IPS DF 4.7 (cell line): ENCODE measurements around the gene TVP23B.
A peak's percentile ranks its signal among the peaks of the same experiment; 100 is the strongest.
"Not testable (repeated sequence)": the region's sequence is repeated elsewhere in the genome, so short reads cannot be mapped to it uniquely, and the experiment has no call there.

Experiments
- DNase-seq: peaks from one replicate; pipeline ENCODE4 v3.0.0-alpha.2; 2013; ENCODE audit warnings: low spot score; ENCODE audit errors: extremely low read depth

The TVP23B gene

DNA sequence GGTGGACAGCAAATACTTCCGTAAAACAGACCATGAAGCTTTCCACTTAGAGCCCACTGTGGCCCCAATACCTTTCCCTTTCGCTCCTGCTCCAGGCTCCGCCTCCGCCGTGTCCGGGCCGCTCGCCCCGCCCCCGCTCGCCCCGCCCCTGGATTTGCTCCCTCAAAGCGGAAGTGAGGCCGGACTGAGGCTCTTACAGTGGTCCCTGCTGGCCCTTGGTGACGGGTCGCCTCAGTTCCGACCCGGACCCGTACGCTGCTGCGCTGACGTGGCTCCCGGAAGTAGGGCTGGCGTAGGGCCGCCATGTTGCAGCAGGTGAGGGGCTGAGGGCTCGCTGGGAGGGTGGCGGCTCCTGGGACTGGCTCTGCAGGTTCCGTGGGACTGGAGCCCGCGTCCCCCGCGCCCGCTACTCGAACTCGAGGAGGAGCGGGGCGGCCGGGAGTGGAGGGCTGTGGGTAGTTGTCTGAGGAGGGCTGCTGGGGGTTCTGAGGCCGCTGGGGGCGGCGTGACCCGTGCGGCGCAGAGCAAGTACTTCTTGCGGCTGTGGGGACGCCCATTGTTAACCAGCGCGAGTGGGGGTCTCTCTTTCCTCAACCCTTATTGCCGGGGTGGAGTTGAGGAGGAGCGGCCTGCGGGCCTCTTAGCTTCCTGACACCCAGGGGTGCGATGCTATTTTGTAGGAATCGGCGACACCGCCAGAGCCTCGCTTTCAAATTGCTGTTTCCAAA lies at the start of gene TVP23B:
TVP23B (plus strand) TSS at position 193 of the 728 bp plus-strand sequence; CDS start at position 304, 111 bp downstream.
- peak; percentile 51 for DNase-seq

DNA sequence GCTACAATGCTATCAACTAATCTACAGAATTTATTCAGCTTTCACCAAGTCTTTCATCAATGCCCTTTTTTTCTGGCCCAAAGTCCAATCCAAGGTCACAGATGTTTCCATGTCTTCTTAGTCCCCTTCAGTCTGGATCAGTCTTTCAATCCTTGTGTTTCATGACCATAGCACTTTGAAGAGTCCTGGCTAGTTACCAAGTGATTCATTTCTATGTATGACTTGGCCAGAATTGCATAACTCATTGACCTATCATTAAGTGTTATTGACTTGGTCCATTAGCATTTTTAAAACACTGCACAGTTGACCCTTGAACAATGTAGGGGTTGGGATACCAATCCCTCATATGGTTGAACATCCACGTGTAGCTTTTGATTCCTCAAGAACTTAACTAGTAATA lies 48.5 kb upstream of the TVP23B start:
- not testable (repeated sequence) for DNase-seq

DNA sequence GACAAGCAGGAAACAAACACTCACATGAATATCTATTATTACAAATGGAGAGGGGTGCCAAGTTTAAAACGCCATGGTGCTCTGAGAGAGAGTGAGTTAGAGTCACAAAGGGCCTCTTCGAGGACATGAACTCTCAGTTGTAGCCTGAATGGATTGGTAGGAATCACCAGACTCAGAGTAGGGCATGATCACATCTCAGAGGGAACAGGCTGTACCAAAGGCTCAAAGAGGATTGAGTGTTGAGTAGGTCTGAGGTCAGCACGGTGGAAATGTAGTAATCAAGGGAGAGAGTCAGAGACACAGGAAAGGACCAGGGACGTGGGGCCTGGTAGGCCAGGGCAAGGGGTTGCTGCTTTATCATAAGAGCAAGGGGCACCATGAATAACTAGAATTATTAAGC lies 47.6 kb upstream of the TVP23B start:
- DNase-seq = not testable (repeated sequence)

DNA sequence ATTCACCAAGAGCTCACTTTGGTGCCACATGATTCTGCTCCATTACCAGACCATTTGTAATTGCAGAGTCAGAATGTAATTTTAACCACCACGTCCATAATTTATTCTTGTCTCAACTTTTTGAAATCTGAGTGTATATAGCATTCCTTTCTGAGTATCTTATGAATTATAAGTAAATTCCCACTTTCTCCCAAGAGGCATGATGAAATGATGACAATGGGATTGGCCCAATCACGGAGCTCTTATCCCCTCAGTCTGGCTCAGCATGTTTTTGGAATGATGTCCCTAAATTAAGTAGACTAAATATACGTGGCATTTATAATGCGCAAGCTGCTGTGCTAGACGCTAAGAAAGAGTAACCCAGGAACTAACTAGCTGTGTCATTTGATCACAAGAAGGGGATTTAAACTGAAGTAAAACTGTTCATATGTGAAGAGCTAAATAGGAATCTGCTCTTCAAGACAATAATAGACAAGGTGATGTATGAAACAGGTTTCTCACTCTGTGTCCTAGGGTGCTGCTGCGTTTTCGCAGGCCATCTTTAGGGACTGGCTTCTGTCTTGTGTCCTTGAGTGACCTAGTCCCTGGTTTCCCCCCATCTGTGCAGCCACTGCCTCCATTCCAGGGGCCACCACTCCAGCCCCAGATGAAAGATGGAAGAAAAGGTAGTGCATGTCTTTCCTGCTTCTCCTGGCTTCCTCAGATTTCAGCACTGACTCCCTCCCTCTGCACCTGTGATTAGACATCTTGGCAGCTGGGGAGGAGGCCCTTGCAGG lies 41.2 kb upstream of the TVP23B start:
- not testable (repeated sequence) for DNase-seq

DNA sequence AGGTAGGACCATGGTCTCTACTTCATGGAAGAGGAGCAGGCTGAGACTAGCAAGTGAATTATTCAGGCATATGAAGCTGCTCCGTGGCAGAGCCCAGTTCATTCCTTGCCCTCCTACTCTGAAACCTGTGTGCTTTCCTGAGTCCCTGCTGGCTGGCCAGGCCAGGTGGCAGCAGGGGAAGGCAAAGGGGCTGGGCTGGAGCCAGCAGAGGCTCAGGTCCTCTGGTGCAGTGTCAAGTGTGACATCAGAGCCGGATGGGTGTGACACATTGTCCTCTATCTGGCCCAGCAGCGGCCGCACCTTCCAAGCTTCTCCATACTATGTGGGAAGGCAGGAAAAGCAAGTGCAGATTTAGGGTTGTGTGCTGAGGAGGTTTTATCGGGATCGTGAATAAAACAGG lies 39.8 kb upstream of the TVP23B start:
- not testable (repeated sequence) for DNase-seq

DNA sequence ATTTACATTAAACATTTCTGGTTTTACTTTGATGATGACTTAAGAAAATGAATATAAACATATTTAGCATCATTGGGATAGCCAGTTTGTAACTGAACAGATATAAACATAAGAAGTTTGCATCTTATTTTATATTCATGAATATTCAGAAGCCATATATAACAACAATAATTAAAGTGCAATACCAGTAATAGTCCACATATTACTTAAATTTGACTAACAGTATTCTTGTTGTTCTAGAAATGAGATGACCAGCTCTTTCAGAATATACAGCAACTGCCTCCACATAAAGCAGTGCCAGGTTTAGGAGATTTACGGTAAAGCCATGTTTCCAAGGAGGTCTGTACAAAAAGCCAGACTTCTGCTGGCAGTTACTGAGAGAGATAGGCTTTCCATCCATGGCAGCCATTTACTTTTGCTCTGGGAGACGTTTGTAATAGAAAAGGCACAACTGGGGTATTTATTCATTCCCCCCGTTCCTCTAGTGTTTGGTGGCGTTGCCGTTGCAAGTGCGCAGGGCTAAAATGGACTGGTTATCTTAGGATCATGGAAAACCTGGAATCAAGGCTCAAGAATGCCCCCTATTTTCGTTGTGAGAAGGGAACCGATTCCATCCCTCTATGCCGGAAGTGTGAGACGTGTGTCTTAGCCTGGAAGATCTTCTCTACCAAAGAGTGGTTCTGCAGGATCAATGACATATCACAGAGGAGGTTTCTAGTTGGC lies 37.1 kb upstream of the TVP23B start, which contains the start of gene FBXW10:
FBXW10 (plus strand) TSS at position 356 of the 723 bp plus-strand sequence; CDS start at position 547, 191 bp downstream.
- DNase-seq = not testable (repeated sequence)

DNA sequence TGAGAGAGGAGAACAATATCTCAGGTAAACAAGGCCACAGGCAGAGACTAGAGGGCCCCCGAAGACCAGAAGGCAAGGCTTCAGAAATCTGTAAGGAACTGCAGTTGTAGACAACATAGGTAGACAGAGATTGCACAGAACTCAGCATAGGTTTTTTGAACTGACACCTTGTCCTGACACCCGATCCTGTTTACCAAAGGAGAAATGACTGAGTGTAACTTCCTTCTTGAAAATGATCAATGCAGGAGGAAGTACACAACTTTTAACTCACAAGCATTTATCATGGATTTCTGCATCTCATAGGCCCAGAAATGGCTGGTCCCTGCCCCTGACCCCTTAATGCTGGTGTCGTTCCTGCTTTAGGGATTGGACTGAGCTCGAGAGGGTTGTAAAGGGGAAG lies 36.3 kb upstream of the TVP23B start:
- not testable (repeated sequence) for DNase-seq

DNA sequence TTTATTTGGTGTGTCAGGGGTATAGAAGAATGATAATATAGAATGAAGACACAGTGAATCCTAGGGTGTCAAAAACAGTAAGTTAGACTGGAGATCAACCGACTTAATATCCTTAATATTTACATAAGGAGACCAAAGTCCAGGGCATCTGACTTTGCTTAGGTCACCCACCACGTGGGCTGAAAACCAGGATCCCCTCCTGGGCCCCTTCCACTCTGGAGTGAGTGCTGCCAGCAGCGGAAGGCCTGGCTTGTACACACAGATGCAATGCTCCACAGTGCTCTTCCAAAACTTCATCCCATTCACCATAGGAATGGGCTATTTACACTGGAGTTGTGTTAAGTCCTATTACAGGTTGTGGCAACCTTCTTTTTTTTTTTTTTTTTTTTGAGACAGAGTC lies 34.4 kb upstream of the TVP23B start:
- DNase-seq = not testable (repeated sequence)

DNA sequence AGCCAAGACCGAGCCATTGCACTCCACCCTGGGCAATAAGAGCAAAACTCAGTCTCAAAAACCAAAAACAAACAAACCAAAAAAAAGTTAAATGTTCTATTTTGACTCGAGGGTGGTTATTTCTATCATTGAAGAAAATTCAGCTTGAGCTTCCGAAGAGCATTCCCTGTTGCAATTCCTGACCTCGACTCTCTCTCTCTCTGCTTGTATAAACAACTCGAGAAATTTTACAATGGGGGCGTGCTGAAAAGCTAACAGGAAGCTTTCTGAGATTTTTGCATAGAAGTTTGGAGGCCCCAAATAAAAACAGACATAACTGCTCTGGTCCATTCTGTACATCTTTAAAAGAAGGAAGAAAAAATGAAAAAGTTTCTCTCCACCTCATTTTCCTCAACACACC lies 33.5 kb upstream of the TVP23B start:
- not testable (repeated sequence) for DNase-seq

DNA sequence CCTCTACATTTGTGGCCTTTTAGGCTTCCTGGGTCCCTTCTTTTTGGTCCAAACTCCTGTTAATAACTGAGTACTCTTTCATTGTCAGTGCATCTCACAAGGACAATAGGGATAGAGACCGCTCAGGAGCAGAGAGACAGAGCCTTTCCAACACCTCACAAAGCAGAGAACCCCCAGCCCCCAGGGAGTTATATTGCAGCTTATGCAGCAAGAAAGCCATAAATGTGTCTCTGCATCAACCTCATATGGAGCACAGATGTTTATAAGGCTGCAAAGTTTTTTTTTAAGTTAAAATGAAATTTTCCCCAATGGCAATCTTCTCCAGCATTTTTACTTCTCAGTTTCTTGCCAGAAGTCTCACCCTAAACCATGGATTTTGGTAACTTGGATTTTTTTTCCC lies 30.7 kb upstream of the TVP23B start:
- DNase-seq = not testable (repeated sequence)

DNA sequence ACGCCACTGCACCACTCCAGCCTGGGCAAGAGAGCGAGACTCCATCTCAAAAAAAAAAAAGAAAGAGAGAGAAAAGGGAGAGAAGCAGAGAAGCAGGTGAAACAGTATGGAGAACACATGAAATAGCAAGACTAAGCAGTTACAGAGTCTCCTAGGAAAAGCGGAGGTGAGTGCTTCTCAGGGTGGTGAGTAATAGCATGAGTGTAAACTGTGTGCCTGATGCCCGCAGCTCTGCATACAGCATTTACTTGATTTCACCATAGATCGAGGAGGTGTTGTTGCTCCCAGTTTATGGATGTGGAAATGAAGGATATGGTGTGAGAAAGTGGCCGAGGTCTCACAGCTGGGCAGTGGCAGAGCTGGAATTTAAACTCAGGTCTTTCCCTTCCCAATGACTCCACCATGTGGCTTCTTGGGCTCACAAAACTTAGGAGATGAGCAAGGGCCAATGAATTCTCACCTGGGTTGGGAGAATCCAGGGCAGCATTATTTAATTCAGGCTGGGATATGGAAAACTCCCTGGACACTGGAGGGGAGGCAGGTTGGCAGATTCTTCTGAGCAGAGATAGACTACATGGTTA lies 27.1 kb upstream of the TVP23B start:
- not testable (repeated sequence) for DNase-seq

DNA sequence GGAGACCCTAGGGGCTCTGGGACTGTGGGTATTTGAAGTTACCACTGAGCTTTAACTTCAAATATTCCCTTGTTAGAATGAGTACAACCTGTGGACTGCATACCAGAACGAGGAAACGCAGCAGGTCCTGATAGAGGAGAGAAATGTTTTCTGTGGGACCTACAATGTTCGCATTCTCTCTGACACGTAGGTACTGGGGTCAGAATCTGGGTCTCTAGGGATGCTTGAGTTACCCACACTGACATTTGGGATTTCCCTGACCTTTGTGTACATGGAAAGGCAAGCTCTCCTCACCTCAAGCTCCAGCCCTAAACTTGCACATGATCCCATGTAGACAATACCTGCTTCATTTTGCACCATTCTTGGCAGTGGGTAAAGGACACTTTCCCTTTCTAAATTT lies 25.0 kb upstream of the TVP23B start:
- not testable (repeated sequence) for DNase-seq

DNA sequence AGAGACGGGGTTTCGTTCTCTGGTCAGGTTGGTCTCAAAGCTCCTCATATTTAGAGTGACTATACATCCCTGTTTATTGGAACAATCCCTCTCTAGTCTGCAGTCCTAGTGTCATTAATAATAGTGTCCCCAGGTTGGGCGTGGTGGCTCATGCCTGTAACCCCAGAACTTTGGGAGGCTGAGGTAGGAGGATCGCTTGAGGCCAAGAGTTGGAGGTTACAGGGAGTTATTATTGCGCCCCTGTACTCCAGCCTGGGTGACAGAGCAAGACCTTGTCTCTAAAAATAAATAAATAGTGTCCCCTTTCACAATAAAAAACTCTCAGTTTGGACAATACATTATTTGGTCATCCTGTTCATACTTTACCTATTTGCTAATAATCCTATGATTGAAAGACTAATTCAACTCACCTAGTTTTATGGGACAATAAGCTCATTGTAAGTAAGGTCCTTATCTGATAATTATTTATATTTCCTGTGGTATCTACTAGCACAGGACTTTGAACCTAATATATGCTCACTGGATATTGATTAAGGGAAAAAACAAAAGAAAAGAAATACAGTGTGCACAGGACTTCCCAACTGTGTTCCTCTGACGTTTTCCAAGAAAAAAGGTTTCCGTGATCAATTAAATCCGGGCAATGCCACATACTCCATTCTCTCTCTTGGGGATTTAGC lies 23.5 kb upstream of the TVP23B start:
- DNase-seq = not testable (repeated sequence)

DNA sequence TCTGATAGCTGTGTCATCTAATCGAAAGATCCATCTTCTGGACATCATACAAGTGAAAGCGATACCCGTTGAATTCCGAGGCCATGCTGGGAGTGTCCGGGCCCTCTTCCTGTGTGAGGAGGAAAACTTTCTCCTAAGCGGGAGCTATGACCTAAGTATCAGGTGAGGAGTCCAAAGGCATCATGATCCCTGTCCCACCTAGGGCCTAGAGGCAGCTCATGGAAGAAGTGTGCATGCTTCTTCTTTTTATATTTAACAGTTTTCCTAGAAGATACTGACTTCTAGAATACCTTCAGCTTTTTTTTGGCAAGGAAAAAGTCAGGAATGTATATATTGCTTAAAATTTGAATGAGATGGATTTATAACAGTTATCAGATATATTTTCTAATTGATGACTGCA lies 22.6 kb upstream of the TVP23B start:
- not testable (repeated sequence) for DNase-seq

DNA sequence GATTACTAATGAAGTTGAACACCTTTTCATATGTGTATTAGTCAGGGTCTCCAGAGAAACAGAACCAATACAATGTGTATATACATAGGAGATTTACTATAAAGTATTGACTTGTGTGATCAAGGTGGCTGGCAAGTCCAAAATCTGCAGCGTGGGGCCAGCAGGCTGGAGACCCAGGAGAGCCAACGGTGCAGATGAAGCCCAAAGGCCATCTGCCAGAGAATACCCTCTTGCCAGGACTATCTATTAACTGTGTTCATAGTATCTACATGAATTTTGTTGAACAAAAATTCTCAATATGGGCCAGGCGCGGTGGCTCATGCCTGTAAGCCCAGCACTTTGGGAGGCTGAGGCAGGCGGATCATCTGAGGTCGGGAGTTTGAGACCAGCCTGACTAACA lies 20.8 kb upstream of the TVP23B start:
- DNase-seq = not testable (repeated sequence)

DNA sequence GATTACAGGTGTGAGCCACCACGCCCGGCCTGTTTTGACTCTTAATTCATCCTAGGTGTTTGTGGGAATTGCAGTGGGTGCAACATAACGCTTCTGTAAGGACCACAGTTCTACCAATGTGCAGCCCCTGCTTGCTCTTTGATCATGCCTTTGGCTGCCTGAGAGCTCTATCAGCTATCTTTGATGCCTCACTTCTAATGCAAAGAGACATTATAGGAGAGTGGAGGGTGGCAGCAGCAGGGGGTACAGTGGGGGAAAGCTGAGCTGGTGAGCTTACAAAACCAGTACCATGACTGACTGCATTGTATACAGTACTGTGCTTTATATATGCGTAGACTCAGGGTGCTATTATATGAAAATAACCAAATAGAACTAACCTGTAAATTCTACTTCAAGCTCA lies 10.4 kb upstream of the TVP23B start:
- not testable (repeated sequence) for DNase-seq

DNA sequence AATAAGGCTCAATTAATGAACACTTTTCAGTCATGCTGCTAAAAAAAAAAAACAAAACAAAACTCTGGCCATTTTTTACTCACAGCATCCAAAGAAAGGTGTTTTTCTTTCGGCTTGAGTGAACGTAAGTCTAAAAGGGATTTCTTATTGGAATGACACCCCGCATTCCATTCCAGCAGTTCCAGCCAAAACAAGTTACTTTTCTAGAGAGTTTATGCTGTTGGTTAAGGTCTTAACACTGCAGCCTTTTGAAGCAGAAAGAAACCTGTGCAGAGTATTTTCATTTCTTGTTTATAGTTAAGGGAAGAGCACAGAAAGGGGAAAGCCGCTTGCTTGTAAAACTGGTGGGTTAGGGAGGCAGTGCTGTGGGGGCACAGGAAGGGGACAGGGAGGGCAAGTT lies 9.9 kb upstream of the TVP23B start:
- not testable (repeated sequence) for DNase-seq

DNA sequence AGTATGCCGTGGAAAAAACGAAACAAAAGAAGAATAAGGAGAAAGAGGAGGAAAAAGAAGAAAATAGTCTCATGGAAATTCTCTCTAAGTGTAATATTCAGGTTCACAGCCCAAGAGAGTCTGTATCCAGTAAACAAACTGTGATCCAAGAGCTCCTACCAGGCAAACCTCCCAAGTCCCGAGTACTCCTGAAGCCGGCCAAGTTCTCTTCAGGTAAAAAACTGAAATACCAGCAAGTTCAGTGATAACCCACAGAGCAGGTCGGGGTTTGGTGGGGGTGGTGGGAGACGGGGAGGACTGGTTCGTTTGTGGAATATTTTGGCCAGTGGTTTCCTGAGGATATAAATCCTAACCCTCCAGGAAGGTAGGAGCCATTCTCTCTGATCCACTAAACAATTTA lies 8.5 kb upstream of the TVP23B start:
- no peak for DNase-seq

DNA sequence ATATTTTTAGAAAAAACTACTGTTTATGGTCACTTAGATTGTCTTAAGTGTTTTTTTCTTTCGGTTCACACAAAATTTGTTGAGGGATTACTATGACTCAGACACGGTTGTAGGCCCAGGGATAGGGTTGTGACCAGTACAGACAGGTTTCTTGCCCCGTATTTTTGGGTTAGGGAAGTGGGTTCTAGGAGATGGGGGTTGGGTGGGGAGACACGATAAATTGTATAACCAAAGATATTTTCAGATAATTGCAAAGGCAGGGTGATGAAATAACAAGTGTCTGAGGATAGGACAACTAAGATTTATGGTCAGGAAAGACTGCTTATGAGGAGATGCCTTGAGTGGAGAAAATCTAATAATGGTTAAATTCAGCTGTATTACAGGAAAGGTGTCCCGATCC lies 822 bp downstream of the TVP23B start:
- not testable (repeated sequence) for DNase-seq

DNA sequence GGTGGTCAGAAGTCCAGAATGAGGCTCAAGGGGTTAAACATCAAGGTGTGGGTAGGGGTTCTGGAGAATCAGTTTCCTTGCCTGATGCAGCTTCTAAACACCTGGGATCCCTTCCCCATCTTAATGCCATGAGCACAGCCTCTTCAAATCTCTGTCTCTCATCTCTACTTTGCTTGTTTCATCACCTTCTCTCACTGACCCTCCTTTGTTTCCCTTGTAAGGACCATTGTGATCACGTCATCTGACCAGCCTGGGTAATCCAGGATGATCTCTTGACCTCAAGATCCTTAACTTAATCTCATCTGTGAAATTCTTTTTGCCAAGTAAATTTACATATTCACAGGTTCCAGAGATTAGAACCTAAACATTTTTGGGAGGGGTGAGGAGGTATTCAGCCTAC lies 5.0 kb downstream of the TVP23B start:
- DNase-seq = not testable (repeated sequence)

DNA sequence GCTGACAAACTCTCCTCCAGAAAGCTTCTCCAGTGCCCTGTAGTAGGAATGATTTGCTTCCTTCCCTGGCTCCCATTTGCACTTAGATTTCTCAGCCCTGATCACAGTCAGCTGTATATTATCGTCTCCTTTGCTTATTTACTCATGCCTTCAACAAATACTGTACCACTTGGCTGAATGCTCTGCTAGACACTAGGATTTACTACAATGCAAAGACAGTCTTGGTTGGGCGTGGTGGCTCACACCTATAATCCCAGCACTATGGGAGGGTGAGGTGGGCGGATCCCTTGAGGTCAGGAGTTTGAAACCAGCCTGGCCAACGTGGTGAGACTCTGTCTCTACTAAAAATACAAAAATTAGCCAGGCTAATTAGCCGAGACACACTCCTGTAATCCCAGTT lies 5.9 kb downstream of the TVP23B start:
- not testable (repeated sequence) for DNase-seq
